ENCODE measurements around the gene PTRH1.

The PTRH1 gene

DNA sequence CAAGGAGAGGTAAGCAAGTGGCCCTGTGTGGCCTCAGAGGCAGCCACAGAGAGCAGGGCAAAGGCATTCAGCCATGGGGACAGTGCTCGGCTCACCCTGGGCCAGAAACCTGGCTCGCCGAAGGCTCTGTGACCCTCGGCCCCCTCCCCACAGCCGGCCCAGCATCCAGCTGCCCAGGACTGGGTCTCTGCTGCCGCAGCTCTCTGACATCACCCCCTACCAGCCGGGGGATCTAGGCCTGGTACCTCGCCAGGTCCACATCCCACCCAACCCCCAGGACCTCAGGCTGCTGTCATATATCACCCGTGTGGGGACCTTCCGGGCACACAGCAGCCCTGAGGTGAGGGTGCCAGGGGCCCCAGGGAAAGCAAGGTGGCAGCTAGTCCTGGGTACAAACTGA, 2.6 kb downstream of the PTRH1 start:
- peaks cover 12% of the 10 kb centered on the region for H3K4me1 ChIP-seq (ENCODE audit: control insufficient read depth, insufficient read depth, low read length)
- no peaks in the 10 kb centered on the region for H3K9me3 ChIP-seq (replicated peaks; ENCODE audit: low read length)
- no peak overlapping the region for H3K9ac ChIP-seq (ENCODE audit: low read depth, low read length)
- no peaks in the 10 kb centered on the region for H3K36me3 ChIP-seq (ENCODE audit: insufficient read depth, low read length)
- no peaks in the 10 kb centered on the region for H3K27me3 ChIP-seq (ENCODE audit: control insufficient read depth, insufficient read depth, low read length)
- H3K4me2 ChIP-seq (ENCODE audit: low read length): no peak overlapping the region
- no peak overlapping the region for H3K4me3 ChIP-seq (ENCODE audit: low read length)

DNA sequence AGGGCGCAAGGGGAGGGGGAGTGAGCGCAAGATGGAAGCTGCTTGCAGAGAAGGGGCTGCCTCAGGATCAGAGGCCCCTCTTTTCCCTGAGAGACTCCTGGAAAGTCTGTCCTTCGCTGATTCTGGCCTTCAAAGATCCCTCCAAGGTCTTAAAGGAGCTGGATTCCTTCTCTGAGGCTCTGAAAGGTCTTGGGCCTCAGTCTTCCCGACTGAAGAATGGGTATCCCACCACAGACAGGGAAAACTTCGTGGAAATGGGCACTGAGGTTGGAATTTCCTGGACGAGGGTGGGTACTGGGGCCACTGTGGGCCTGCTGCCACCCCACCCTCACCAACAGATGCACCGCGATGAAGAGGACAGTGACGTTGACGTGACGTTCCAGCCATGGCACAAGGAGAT, 3.1 kb downstream of the PTRH1 start:
- peaks cover 12% of the 10 kb centered on the region for H3K4me1 ChIP-seq (ENCODE audit: control insufficient read depth, insufficient read depth, low read length)
- no peaks in the 10 kb centered on the region for H3K36me3 ChIP-seq (ENCODE audit: insufficient read depth, low read length)
- no peaks in the 10 kb centered on the region for H3K9me3 ChIP-seq (replicated peaks; ENCODE audit: low read length)
- H3K4me3 ChIP-seq (ENCODE audit: low read length): no peak overlapping the region
- H3K4me2 ChIP-seq (ENCODE audit: low read length): no peak overlapping the region
- no peak overlapping the region for H3K9ac ChIP-seq (ENCODE audit: low read depth, low read length)
- H3K27me3 ChIP-seq (ENCODE audit: control insufficient read depth, insufficient read depth, low read length): no peaks in the 10 kb centered on the region

DNA sequence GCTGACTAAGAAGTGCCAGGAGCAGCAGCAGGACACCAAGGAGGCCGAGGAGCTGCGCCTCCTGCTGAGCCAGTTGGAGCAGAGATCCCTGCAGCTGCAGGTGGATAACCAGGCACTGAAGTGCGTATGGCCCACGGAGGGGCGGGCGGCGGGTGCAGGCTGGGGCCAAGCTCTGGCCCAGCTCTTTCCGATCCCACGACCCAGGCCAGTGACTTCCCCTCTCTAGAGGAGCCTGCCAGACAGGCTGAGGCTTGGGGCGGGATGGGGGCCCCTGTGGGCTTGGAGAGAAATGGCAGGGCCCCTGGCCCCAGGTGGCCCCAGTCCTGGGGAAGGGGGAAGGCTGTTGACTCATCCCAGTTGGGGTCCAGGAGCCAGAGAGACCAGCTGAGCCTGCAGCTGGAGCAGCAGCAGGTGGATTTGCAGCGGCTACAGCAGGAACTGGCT, 3.6 kb downstream of the PTRH1 start:
- H3K27me3 ChIP-seq (ENCODE audit: control insufficient read depth, insufficient read depth, low read length): no peaks in the 10 kb centered on the region
- H3K9ac ChIP-seq (ENCODE audit: low read depth, low read length): no peak overlapping the region
- peaks cover 12% of the 10 kb centered on the region for H3K4me1 ChIP-seq (ENCODE audit: control insufficient read depth, insufficient read depth, low read length)
- no peak overlapping the region for H3K4me3 ChIP-seq (ENCODE audit: low read length)
- H3K36me3 ChIP-seq (ENCODE audit: insufficient read depth, low read length): no peaks in the 10 kb centered on the region
- no peaks in the 10 kb centered on the region for H3K9me3 ChIP-seq (replicated peaks; ENCODE audit: low read length)
- H3K4me2 ChIP-seq (ENCODE audit: low read length): no peak overlapping the region

DNA sequence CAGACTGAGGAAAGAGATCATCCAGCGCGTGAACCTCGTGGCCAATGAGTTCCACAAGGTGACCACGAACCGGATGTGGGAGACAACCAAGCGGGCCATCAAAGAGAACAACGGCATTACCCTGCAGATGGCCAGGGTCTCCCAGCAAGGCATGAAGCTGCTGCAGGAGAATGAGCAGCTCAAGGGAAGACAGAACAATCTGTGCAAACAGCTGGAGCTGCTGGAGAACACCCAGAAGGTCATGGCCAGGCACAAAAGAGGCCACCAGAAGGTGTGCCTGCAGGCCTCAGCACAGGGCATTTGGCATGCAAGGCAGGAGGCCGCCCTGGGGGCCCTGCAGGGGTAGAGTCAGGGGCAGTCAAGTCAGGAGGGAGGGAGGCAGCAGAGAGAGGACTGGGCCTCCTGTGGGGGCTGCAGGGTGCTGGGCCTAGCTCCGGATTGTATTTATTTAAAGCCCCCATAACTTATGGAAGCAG, 4.2 kb downstream of the PTRH1 start:
- Histone ChIP-seq H3K9ac (ENCODE audit: low read depth, low read length) (no peak overlapping the region), H3K27me3 (ENCODE audit: control insufficient read depth, insufficient read depth, low read length) (no peaks in the 10 kb centered on the region), H3K4me3 (ENCODE audit: low read length) (no peak overlapping the region)

DNA sequence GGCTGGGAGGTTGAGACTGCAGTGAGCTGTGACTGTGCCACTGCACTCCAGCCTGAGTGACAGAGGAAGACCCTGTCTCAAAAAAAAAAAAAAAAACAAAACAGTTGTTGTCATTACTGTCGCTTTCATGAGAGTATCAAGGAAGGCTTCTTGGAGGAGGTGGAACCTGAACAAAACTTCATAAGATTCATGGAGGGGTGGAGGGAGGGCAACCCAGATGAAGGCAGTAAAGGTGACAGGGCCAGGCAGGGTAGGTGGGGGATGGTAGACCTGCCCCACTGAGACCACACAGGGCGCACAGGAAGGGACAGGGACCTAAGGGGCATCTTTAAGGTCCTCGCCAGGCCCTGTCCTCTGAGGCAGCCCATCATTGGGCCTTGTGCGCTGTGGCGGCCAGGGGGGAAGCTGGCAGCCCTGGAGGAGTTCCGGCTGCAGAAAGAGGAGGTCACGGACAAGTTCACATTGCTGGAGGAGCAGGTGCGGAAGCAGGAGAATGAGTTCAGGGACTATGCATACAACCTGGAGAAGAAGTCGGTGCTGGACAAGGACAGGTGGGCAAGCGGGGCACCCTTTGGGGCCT, 5.2 kb downstream of the PTRH1 start:
- Histone ChIP-seq H3K9me3 (replicated peaks; ENCODE audit: low read length) (no peaks in the 10 kb centered on the region), H3K4me3 (ENCODE audit: low read length) (no peak overlapping the region), H3K27me3 (ENCODE audit: control insufficient read depth, insufficient read depth, low read length) (no peaks in the 10 kb centered on the region), H3K4me2 (ENCODE audit: low read length) (no peak overlapping the region), H3K9ac (ENCODE audit: low read depth, low read length) (no peak overlapping the region), H3K36me3 (ENCODE audit: insufficient read depth, low read length) (no peaks in the 10 kb centered on the region), H3K4me1 (ENCODE audit: control insufficient read depth, insufficient read depth, low read length) (peaks cover 7% of the 10 kb centered on the region)

More for the DNA sequence above, 4.2 kb downstream of the PTRH1 start:
- no peaks in the 10 kb centered on the region for H3K36me3 ChIP-seq (ENCODE audit: insufficient read depth, low read length)
- no peak overlapping the region for H3K4me2 ChIP-seq (ENCODE audit: low read length)
- peaks cover 11% of the 10 kb centered on the region for H3K4me1 ChIP-seq (ENCODE audit: control insufficient read depth, insufficient read depth, low read length)
- no peaks in the 10 kb centered on the region for H3K9me3 ChIP-seq (replicated peaks; ENCODE audit: low read length)

DNA sequence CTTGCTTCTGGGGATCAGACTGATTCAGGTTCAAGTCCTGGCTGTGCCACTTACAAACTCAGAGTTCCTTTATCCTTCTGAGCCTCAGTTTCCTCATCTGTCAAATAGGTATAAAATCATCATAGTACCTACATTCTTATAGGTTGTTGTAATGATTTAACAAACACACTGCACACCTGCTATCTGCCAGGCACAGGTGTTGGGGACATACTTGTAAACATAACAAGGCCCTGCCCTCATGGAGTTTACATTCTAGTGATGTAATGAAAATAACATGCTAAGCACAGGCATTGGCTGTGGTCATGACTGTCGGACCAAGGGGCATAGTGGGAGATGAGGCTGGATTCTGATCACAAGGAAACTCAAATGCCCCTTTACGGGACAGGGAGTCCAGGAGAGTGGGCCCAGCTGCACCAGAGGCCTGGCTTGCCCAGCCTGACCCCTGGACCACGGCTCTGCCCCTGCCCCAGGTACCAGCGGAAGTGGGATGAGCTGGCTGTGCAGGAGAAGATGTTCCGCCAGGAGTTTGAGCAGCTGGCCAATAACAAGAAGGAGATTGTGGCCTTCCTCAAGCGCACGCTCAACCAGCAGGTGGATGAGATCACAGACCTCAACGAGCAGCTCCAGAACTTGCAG, 6.4 kb downstream of the PTRH1 start:
- Histone ChIP-seq H3K4me2 (ENCODE audit: low read length) (no peak overlapping the region), H3K27me3 (ENCODE audit: control insufficient read depth, insufficient read depth, low read length) (no peaks in the 10 kb centered on the region), H3K36me3 (ENCODE audit: insufficient read depth, low read length) (no peaks in the 10 kb centered on the region), H3K9ac (ENCODE audit: low read depth, low read length) (no peak overlapping the region), H3K4me1 (ENCODE audit: control insufficient read depth, insufficient read depth, low read length) (peaks cover 2% of the 10 kb centered on the region), H3K4me3 (ENCODE audit: low read length) (no peak overlapping the region), H3K9me3 (replicated peaks; ENCODE audit: low read length) (no peaks in the 10 kb centered on the region)

DNA sequence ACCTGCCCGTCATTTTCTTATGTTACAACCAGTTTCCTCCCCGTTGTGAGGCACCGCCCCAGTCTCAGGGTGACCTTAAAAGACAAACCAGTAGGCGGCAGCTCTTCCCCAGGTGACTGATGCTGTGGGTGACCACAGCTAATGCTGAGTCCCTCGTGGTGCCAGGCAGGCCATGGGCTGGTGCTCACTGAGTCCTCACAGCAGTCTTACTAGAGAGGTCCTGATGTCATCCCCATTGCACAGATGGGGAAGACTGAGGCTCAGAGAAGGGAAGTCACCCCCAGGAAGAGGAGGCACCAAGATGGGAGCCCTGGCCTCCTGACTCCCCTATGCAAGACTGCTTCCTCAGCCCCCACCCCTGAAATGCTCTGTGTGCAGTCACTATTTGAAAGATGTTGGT, 7.7 kb downstream of the PTRH1 start:
- Histone ChIP-seq H3K4me1 (ENCODE audit: control insufficient read depth, insufficient read depth, low read length) (no peaks in the 10 kb centered on the region), H3K4me2 (ENCODE audit: low read length) (no peak overlapping the region), H3K36me3 (ENCODE audit: insufficient read depth, low read length) (no peaks in the 10 kb centered on the region), H3K4me3 (ENCODE audit: low read length) (no peak overlapping the region), H3K9ac (ENCODE audit: low read depth, low read length) (no peak overlapping the region), H3K9me3 (replicated peaks; ENCODE audit: low read length) (no peaks in the 10 kb centered on the region), H3K27me3 (ENCODE audit: control insufficient read depth, insufficient read depth, low read length) (no peaks in the 10 kb centered on the region)

DNA sequence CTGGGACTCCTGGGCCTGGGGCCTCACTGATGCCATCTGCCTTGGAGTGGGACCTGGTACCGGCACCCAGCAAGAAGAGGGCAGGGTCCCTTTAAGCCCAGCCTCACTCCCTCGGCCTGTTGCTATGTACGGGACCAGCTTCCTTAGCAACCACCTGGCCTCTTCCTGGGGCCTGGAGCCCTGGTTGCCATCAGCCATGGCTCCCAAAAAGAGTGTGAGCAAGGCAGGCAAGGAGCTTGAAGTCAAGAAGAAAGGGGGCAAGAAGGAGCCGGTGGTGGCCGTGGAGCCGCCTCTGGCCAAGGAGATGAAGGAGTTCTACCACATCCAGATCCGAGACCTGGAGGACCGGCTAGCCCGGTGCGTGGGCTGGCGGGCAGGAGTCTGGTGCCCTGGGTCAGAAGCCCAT, 8.6 kb downstream of the PTRH1 start, which contains the start of gene CFAP157:
Gene CFAP157, plus strand, starts transcription at position 153 of the 406 bp plus-strand sequence. Its CDS starts 44 bp downstream, at position 197.
- H3K9ac ChIP-seq (ENCODE audit: low read depth, low read length): no peak within 1 kb of the TSS
- H3K36me3 ChIP-seq (ENCODE audit: insufficient read depth, low read length): no peaks in the 10 kb centered on the region
- H3K4me1 ChIP-seq (ENCODE audit: control insufficient read depth, insufficient read depth, low read length): no peaks in the 10 kb centered on the region
- H3K9me3 ChIP-seq (replicated peaks; ENCODE audit: low read length): no peaks in the 10 kb centered on the region
- no peak within 1 kb of the TSS for H3K4me2 ChIP-seq (ENCODE audit: low read length)
- H3K27me3 ChIP-seq (ENCODE audit: control insufficient read depth, insufficient read depth, low read length): no peaks in the 10 kb centered on the region
- no peak within 1 kb of the TSS for H3K4me3 ChIP-seq (ENCODE audit: low read length)

DNA sequence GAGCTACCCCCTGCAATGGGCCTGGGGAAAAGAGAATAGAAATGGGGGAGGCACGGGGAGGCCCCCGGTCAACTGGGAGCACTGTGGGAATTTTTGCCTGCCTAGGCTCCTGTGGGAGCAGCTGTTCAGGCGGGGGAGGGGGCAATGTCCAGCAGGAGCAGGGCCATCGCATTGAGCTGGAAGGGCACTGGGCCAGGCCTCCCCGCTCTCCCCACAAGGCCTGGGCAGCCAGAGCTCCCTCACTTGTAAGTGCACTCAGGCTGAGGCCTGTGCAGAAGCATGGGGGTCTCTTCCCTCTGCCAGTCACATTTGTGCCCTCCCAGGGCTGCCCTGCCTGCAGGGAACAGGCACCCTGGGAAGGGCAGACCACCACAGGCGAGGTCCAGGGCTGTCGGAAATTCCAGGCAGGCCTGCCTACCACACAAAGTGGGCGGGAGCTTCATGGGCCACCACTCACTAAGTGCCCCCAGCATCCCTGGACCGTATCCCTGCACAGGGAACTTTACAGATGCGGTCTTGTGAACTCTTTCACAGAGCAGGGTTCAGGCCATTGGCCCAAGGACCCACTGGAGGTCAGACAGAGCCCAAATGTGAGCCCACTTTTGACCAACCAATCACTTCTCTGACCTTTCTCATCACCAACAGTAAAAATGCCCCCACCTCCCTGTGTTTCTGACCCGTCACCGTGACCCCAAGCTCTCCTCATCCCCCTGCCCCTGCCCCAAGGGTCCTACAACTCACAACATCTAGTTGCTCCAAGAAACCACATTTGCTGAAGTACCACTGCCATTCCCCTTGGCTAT, 9.7 kb downstream of the PTRH1 start:
- H3K9ac ChIP-seq (ENCODE audit: low read depth, low read length): no peak overlapping the region
- H3K4me1 ChIP-seq (ENCODE audit: control insufficient read depth, insufficient read depth, low read length): no peaks in the 10 kb centered on the region
- no peaks in the 10 kb centered on the region for H3K36me3 ChIP-seq (ENCODE audit: insufficient read depth, low read length)
- no peak overlapping the region for H3K4me3 ChIP-seq (ENCODE audit: low read length)
- no peaks in the 10 kb centered on the region for H3K27me3 ChIP-seq (ENCODE audit: control insufficient read depth, insufficient read depth, low read length)
- H3K9me3 ChIP-seq (replicated peaks; ENCODE audit: low read length): no peaks in the 10 kb centered on the region
- H3K4me2 ChIP-seq (ENCODE audit: low read length): no peak overlapping the region

DNA sequence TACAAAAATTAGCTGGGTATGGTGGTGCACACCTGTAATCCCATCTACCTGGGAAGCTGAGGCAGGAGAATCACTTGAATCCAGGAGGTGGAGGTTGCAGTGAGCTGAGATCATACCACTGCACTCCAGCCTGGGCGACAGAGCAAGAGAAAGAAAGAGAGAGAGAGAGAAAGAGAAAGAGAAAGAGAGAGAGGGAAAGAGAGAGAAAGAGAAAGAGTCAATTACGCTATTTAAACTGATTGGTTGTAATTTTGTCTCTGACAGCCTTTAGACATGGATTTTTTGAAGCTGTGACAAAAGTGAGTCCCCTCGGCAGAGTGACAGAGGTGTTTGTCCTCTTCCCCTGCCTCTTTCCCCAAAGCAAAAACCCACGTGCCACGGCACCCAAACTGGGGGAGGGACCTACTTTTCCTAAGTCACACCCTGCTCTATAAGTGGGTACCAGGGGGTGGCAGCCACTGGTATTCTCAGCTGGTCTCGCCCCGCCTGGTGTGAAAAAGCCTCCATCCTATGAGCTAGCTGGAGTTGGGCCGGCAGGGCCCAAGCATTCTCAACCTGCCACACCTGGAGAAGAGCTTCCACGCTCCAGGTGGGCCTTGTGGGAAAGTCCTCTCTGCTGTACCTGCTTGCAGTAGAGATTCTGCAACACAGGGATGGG, 12.0 kb downstream of the PTRH1 start:
- no peak overlapping the region for H3K4me3 ChIP-seq (ENCODE audit: low read length)
- no peak overlapping the region for H3K9ac ChIP-seq (ENCODE audit: low read depth, low read length)

DNA sequence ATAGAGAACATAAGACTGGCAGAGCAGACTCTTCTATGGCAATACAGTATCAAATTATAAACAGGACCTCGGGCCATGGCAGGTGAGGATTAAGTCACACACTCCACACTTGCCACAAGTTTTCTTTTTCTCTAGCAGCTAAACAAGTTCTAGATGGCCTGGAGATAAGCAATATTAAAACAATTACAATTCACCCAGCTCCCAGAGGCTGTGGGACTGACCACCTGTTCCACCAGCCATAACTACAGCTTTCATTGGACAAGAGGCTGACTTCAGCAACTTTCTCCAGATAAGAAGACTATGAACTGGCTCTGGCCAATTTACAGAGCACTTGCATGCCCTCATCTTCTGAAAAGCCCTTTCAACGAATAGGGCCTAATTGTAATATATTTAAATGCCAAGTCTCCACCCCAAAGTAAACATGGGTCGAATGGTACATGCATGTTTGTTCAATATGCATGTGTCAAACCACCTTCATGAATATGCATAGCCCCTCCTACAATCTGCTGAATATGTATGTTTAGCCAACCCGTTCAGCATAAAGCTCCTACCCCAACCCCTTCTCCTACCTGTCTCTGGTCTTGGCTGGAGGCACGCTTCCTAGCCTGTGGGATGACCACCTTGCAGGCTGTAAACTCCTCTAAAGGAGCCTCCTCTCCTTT, 14.7 kb downstream of the PTRH1 start:
- no peak overlapping the region for H3K9ac ChIP-seq (ENCODE audit: low read depth, low read length)
- H3K27me3 ChIP-seq (ENCODE audit: control insufficient read depth, insufficient read depth, low read length): no peaks in the 10 kb centered on the region
- H3K4me3 ChIP-seq (ENCODE audit: low read length): no peak overlapping the region
- no peaks in the 10 kb centered on the region for H3K9me3 ChIP-seq (replicated peaks; ENCODE audit: low read length)
- no peaks in the 10 kb centered on the region for H3K36me3 ChIP-seq (ENCODE audit: insufficient read depth, low read length)
- no peak overlapping the region for H3K4me2 ChIP-seq (ENCODE audit: low read length)
- H3K4me1 ChIP-seq (ENCODE audit: control insufficient read depth, insufficient read depth, low read length): peaks cover 9% of the 10 kb centered on the region

More for the DNA sequence above, 12.0 kb downstream of the PTRH1 start:
- Histone ChIP-seq H3K27me3 (ENCODE audit: control insufficient read depth, insufficient read depth, low read length) (no peaks in the 10 kb centered on the region), H3K4me2 (ENCODE audit: low read length) (no peak overlapping the region), H3K4me1 (ENCODE audit: control insufficient read depth, insufficient read depth, low read length) (peaks cover 9% of the 10 kb centered on the region), H3K36me3 (ENCODE audit: insufficient read depth, low read length) (no peaks in the 10 kb centered on the region), H3K9me3 (replicated peaks; ENCODE audit: low read length) (no peaks in the 10 kb centered on the region)
